SU-DHL-6 (cell line): Measurements from ENCODE around the gene UCHL5.

Experiments
- H2AFZ ChIP-seq: fragments of 200-600 bp; sonication (generic); 2 replicates; pipeline ENCODE4 v1.6.1; 2014; ENCODE audit warnings: low read depth, mild to moderate bottlenecking, moderate library complexity, mixed read lengths, antibody characterized with exemption, low read length; ENCODE audit not compliant: severe bottlenecking
- H3F3A ChIP-seq: fragments of 200-600 bp; shearing (Covaris generic); 2 replicates; pipeline ENCODE4 v1.6.0; 2016; ENCODE audit warnings: antibody characterized with exemption, mild to moderate bottlenecking; ENCODE audit not compliant: insufficient read depth
- H3K27ac ChIP-seq: fragments of 200-600 bp; sonication (generic); 2 replicates; pipeline ENCODE4 v1.5.1; 2016; ENCODE audit warnings: low read depth, mild to moderate bottlenecking, low read length, moderate library complexity, mixed read lengths
- H3K27me3 ChIP-seq: fragments of 200-600 bp; sonication (generic), shearing (Covaris generic); 2 replicates; pipeline ENCODE4 v1.6.0; 2014; ENCODE audit warnings: mild to moderate bottlenecking, low read length
- H3K36me3 ChIP-seq: fragments of 200-600 bp; sonication (generic); 2 replicates; pipeline ENCODE4 v1.6.1; 2014; ENCODE audit warnings: mild to moderate bottlenecking, low read length, mixed read lengths
- H3K4me2 ChIP-seq: fragments of 300-600, 200-600 bp; shearing (Covaris generic), sonication (generic); 2 replicates; pipeline ENCODE4 v1.6.0; 2014; ENCODE audit warnings: low read length, low read depth, mild to moderate bottlenecking; ENCODE audit not compliant: poor library complexity, severe bottlenecking
- H3K4me3 ChIP-seq: fragments of 200-600 bp; sonication (generic); 2 replicates; pipeline ENCODE4 v1.5.1; 2014; ENCODE audit warnings: antibody characterized with exemption, low read length, mild to moderate bottlenecking, mixed read lengths; ENCODE audit not compliant: insufficient read depth, poor library complexity, severe bottlenecking
- H3K79me2 ChIP-seq: fragments of 200-600 bp; sonication (generic); 2 replicates; pipeline ENCODE4 v1.6.1; 2014; ENCODE audit warnings: mild to moderate bottlenecking, low read length, moderate library complexity; ENCODE audit not compliant: insufficient read depth
- H3K9ac ChIP-seq: fragments of 200-600 bp; sonication (generic); 2 replicates; pipeline ENCODE4 v1.7.0; 2014; ENCODE audit warnings: mild to moderate bottlenecking, low read length
- H3K9me2 ChIP-seq: fragments of 200-600 bp; sonication (generic); replicated peaks from 2 replicates; pipeline ENCODE4 v1.6.1; 2014; ENCODE audit warnings: low read length; ENCODE audit not compliant: insufficient read depth
- H3K9me3 ChIP-seq: fragments of 200-600 bp; sonication (generic); 2 replicates; pipeline ENCODE4 v1.6.1; 2014; ENCODE audit warnings: low read length, mixed read lengths; ENCODE audit not compliant: insufficient read depth
- H4K20me1 ChIP-seq: fragments of 200-600 bp; sonication (generic); 2 replicates; pipeline ENCODE4 v1.6.1; 2014; ENCODE audit warnings: low read depth, mild to moderate bottlenecking, antibody characterized with exemption, low read length, moderate library complexity, mixed read lengths
- EZH2phosphoT487 ChIP-seq: fragments of 200-600 bp; sonication (generic), shearing (Covaris generic); conservative IDR thresholded peaks from 2 replicates; pipeline ENCODE4 v1.6.1; 2018; ENCODE audit warnings: mild to moderate bottlenecking, antibody characterized with exemption, low read length, moderate library complexity, mixed read lengths
- TF ChIP-seq, protein P1 (sequence below): fragments of 200-600 bp; sonication (generic); IDR thresholded peaks from one replicate; pipeline ENCODE4 v1.5.1; 2017; ENCODE audit warnings: antibody characterized with exemption, mild to moderate bottlenecking, low read length, moderate library complexity; ENCODE audit not compliant: insufficient read depth, poor library complexity, severe bottlenecking

UCHL5 gene

DNA sequence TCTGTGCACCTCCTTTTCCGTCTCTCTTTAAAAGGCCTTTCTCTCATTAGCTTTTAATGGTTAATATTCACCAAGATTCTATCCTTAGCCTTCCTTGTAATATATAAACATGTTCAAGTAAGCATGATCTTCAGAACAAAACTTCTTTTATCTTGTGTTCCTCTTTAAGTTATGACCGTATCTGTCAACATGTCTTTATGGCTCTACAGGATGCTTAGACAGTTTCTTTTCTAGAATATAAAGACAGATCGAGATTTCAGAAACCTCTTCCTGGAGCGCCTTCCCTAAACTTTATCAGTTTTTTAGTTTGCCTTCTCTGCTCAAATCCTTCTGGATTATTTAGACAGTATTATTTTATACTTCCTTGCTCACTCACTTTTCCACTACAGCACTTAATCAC lies 7.4 kb upstream of the UCHL5 start:
- Histone ChIP-seq H3K36me3 (peaks cover 13% of the 10 kb centered on the region), H3K27me3 (no peaks in the 10 kb centered on the region), H3K27ac (no peak overlapping the region), H3K9me3 (no peaks in the 10 kb centered on the region), H3K9me2 (no peaks in the 10 kb centered on the region), H3K9ac (no peak overlapping the region), H3F3A (peaks cover 17% of the 10 kb centered on the region; the same call in 1 of the 2 replicates), H3K4me3 (no peak overlapping the region), H3K4me2 (no peak overlapping the region), H3K79me2 (peaks cover 72% of the 10 kb centered on the region), H4K20me1 (0 out of 2 replicates have a peak, but pooled peaks cover 8% of the 10 kb centered on the region), H2AFZ (no peak overlapping the region)
- TF ChIP-seq EZH2phosphoT487: no peak
- TF ChIP-seq, protein P1, sequence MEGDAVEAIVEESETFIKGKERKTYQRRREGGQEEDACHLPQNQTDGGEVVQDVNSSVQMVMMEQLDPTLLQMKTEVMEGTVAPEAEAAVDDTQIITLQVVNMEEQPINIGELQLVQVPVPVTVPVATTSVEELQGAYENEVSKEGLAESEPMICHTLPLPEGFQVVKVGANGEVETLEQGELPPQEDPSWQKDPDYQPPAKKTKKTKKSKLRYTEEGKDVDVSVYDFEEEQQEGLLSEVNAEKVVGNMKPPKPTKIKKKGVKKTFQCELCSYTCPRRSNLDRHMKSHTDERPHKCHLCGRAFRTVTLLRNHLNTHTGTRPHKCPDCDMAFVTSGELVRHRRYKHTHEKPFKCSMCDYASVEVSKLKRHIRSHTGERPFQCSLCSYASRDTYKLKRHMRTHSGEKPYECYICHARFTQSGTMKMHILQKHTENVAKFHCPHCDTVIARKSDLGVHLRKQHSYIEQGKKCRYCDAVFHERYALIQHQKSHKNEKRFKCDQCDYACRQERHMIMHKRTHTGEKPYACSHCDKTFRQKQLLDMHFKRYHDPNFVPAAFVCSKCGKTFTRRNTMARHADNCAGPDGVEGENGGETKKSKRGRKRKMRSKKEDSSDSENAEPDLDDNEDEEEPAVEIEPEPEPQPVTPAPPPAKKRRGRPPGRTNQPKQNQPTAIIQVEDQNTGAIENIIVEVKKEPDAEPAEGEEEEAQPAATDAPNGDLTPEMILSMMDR: no peak

DNA sequence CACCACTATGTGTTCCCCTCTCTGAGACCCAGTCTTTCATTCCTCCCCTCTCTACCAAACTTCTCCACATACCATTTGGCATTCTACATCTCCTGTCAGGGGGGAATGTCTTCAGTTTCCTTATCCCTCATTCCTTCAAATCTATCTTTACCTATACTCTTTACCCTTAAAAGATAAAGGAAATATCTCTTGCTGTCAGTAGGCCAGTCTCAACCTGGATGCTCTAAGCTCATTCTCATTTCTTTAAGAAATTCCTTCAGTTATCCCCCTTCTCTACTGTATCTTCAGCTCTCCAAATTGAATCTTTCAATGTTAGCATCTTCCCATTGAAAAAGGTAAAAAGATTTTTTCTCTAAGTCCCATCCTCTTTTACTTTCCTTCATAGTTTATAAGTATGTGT lies 6.8 kb upstream of the UCHL5 start:
- H3K4me2 ChIP-seq: no peak overlapping the region
- no peak for TF ChIP-seq EZH2phosphoT487
- TF ChIP-seq, protein P1: no peak
- no peaks in the 10 kb centered on the region for H3K9me3 ChIP-seq
- no peaks in the 10 kb centered on the region for H3K27me3 ChIP-seq
- no peaks in the 10 kb centered on the region for H3K9me2 ChIP-seq
- H4K20me1 ChIP-seq: 0 out of 2 replicates have a peak, but pooled peaks cover 8% of the 10 kb centered on the region
- H3F3A ChIP-seq: peaks cover 20% of the 10 kb centered on the region; the same call in 1 of the 2 replicates
- no peak overlapping the region for H3K9ac ChIP-seq
- H3K36me3 ChIP-seq: peaks cover 13% of the 10 kb centered on the region
- H3K4me3 ChIP-seq: no peak overlapping the region
- H3K27ac ChIP-seq: no peak overlapping the region
- H2AFZ ChIP-seq: no peak overlapping the region
- peaks cover 79% of the 10 kb centered on the region for H3K79me2 ChIP-seq

DNA sequence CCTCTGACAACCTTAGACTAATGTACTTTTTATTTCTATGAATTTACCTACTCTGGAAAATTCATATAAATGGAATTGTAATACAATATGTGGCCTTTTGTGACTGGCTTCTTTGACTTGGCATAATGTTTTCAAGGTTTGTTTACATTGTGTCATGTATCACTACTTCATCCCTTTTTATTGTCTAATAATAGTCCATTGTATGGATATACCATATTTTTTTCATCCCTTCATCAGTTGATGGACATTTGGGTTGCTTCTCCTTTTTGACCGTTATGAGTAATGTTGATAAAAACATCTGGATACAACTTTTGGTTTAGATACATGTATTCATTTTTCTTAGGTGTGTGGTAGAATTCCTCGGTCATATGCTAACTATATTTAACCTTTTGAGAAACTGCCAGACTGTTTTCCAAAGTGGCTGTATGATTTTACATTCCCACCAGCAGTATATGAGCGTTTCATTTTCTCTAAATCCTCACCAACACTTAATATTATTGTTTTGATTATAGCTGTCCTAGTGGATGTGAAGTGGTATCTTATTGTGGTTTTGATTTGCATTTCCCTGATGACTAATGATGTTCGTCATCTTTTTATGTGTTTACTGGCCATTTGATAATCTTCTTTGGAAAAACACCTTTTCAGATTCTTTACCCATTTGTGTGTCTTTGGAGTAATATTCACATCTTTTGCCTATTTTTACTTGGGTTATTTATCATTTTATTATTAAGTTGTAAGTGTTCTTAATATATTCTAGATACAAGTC lies 3.7 kb upstream of the UCHL5 start:
- H4K20me1 ChIP-seq: 0 out of 2 replicates have a peak, but pooled peaks cover 8% of the 10 kb centered on the region
- no peak overlapping the region for H2AFZ ChIP-seq
- H3K36me3 ChIP-seq: peaks cover 13% of the 10 kb centered on the region
- no peak overlapping the region for H3K27ac ChIP-seq
- TF ChIP-seq EZH2phosphoT487: no peak
- TF ChIP-seq, protein P1: no peak
- no peak overlapping the region for H3K9ac ChIP-seq
- H3K79me2 ChIP-seq: peaks cover 94% of the 10 kb centered on the region
- no peak overlapping the region for H3K4me3 ChIP-seq
- no peaks in the 10 kb centered on the region for H3K9me3 ChIP-seq
- H3K4me2 ChIP-seq: no peak overlapping the region
- no peaks in the 10 kb centered on the region for H3K9me2 ChIP-seq
- no peaks in the 10 kb centered on the region for H3K27me3 ChIP-seq
- peaks cover 14% of the 10 kb centered on the region; the same call in 1 of the 2 replicates for H3F3A ChIP-seq
